PC-3 (cell line): ENCODE measurements around the gene AJM1. TPM values are rescaled to one million over a fixed set of nuclear protein-coding genes. Genes with fewer than 3 reads are reported as not detected.
"Not testable (repeated sequence)": the region's sequence is repeated elsewhere in the genome, so short reads cannot be mapped to it uniquely, and the experiment has no call there.

Source experiments
- ATAC-seq: fragments of 200-7000 bp; cut with Tn5 transposase; 2 replicates; pipeline ENCODE4 v1.9.1; 2020; ENCODE audit warnings: mild to moderate bottlenecking, moderate library complexity
- Bru-seq: library from RNA; stranded (reverse); fragments of 400-500 nt; gene quantifications from one replicate; lab custom pipeline; 2021; lab: Mats Ljungman, UMichigan
- BruChase-seq, 2 experiments: library from RNA; stranded (reverse); fragments of 400-500 nt; gene quantifications; one replicate each; lab custom pipeline; 2021; lab: Mats Ljungman, UMichigan
- BruUV-seq: library from RNA; stranded (reverse); fragments of 400-500 nt; replicated peaks from 2 replicates; lab custom pipeline; 2021; lab: Mats Ljungman, UMichigan
- CTCF ChIA-PET: fragments of 300-600 bp; sonication (Branson Sonifier 250); formaldehyde crosslinking; loops from one replicate; lab custom pipeline; 2022; ENCODE audit warnings: antibody characterized with exemption; lab: Charles Lee
- POLR2A ChIA-PET: fragments of 300-600 bp; sonication (Branson Sonifier 250); formaldehyde crosslinking; loops from one replicate; lab custom pipeline; 2022; ENCODE audit warnings: antibody characterized with exemption; ENCODE audit not compliant: unreplicated experiment; lab: Charles Lee
- DNase-seq: peaks from one replicate; pipeline ENCODE4 v3.0.0-alpha.2; 2015
- H2AFZ ChIP-seq: fragments of 300-600 bp; sonication (generic); 2 replicates; pipeline ENCODE4 v1.6.0; 2016; ENCODE audit warnings: antibody characterized with exemption, low read length
- H3F3A ChIP-seq: fragments of 300-600 bp; sonication (generic); one replicate; pipeline ENCODE4 v1.6.0; 2017; ENCODE audit warnings: antibody characterized with exemption, low read length, control low read depth, mild to moderate bottlenecking; ENCODE audit not compliant: unreplicated experiment
- H3K27ac ChIP-seq: fragments of 300-600 bp; sonication (generic); 2 replicates; pipeline ENCODE4 v1.5.1; 2016; ENCODE audit warnings: mild to moderate bottlenecking, low read length
- H3K27me3 ChIP-seq: fragments of 300-600 bp; sonication (generic); 2 replicates; pipeline ENCODE4 v1.6.1; 2016; ENCODE audit warnings: low read length, mixed read lengths
- H3K36me3 ChIP-seq: fragments of 300-600 bp; sonication (generic); 2 replicates; pipeline ENCODE4 v1.6.1; 2016; ENCODE audit warnings: low read depth, mixed run types, low read length, mixed read lengths
- H3K4me1 ChIP-seq: fragments of 300-600 bp; sonication (generic); 2 replicates; pipeline ENCODE4 v1.5.1; 2016; ENCODE audit warnings: low read length; ENCODE audit not compliant: insufficient read depth
- H3K4me2 ChIP-seq: fragments of 300-600 bp; sonication (generic); 2 replicates; pipeline ENCODE4 v1.6.0; 2016; ENCODE audit warnings: low read length
- H3K4me3 ChIP-seq: fragments of 300-600 bp; sonication (generic); 2 replicates; pipeline ENCODE4 v1.5.1; 2016; ENCODE audit warnings: mild to moderate bottlenecking, low read length, mixed read lengths
- H3K79me2 ChIP-seq: fragments of 300-600 bp; sonication (generic); 2 replicates; pipeline ENCODE4 v1.6.1; 2017; ENCODE audit warnings: low read length, mixed read lengths
- H3K9ac ChIP-seq: fragments of 300-600 bp; sonication (generic); 2 replicates; pipeline ENCODE4 v1.6.0; 2016; ENCODE audit warnings: mild to moderate bottlenecking, low read length
- H3K9me2 ChIP-seq: fragments of 300-600 bp; sonication (generic); replicated peaks from 2 replicates; pipeline ENCODE4 v1.6.1; 2016; ENCODE audit warnings: mixed run types, low read length, mixed read lengths
- H3K9me3 ChIP-seq: fragments of 300-600 bp; sonication (generic); 2 replicates; pipeline ENCODE4 v1.6.1; 2016; ENCODE audit warnings: low read length, mixed read lengths
- H4K20me1 ChIP-seq: fragments of 300-600 bp; sonication (generic); 2 replicates; pipeline ENCODE4 v1.6.1; 2016; ENCODE audit warnings: low read length, mixed read lengths
- CTCF ChIP-seq: fragments of 300-600 bp; sonication (generic); conservative IDR thresholded peaks from 2 replicates; pipeline ENCODE4 v1.5.1; 2017; ENCODE audit warnings: antibody characterized with exemption, low read depth, mild to moderate bottlenecking, low read length
- EZH2phosphoT487 ChIP-seq: fragments of 300-600 bp; sonication (generic); IDR thresholded peaks from 2 replicates; pipeline ENCODE4 v1.6.1; 2018; ENCODE audit warnings: mild to moderate bottlenecking, antibody characterized with exemption, low read length, borderline replicate concordance
- intact Hi-C: fragments of 100-400 bp; cut with micrococcal nuclease; formaldehyde crosslinking; loops from 2 replicates; pipeline ENCODE4 v1.9.0; 2023
- long read RNA-seq: library from polyadenylated mRNA; unstranded; transcript quantifications from one replicate; pipeline ENCODE4 v2.0.0, GENCODE V29; 2021; ENCODE audit not compliant: unreplicated experiment
- total RNA-seq: library from RNA; depleted of rRNA; stranded (reverse); fragments of >200 nt; gene quantifications from 2 replicates; pipeline ENCODE4 v1.2.3, GENCODE V29; 2014; rRNA removed

The AJM1 gene
- 1.4 and 2.6 TPM in 2 replicates for total RNA-seq
- percentile 38 among the genes with signal in this experiment for Bru-seq, nascent RNA
- percentile 47 among the genes with signal in this experiment for BruChase-seq, experiment 1, labeled RNA remaining after a 6-hour chase
- percentile 50 among the genes with signal in this experiment for BruChase-seq, experiment 2, labeled RNA remaining after a 2-hour chase
- long read RNA-seq, full-length matches to known transcripts: 4 of 4 reads
- long read RNA-seq, partial matches to known transcripts: 0 of 4 reads
- long read RNA-seq, other reads (novel, unspliced or antisense): 0 of 4 reads

GRCh38 chr9:136842380-136842948 is at the start of gene AJM1:
Gene AJM1 (plus strand): TSS chr9:136842478. CDS start chr9:136844415, 1,937 bp downstream.
- H3K27ac ChIP-seq, H3K9me3 ChIP-seq, POLR2A ChIA-PET, H3K27me3 ChIP-seq, H3F3A ChIP-seq, H3K9me2 ChIP-seq, H4K20me1 ChIP-seq, H3K4me1 ChIP-seq, H2AFZ ChIP-seq, H3K9ac ChIP-seq, H3K79me2 ChIP-seq, H3K36me3 ChIP-seq, BruUV-seq: not testable (repeated sequence)
- Histone ChIP-seq H3K4me2 (peak within 1 kb of the TSS; percentile 88), H3K4me3 (peak within 1 kb of the TSS; percentile 66)
- DNase-seq: peak; percentile 74
- ATAC-seq: peak; percentile 68
- CTCF ChIA-PET: interaction anchor here (1.0 to 1.6 kb wide), 3 partner anchors 42 to 72 kb away, joined by 3 read pairs; no protein-coding TSS in a partner anchor
- TF ChIP-seq CTCF: peak; percentile 66
- intact Hi-C loops: loop anchor here (10.0 kb wide), 1 partner anchor 152 kb away; the partner anchor contains the start of genes CLIC3 and PAXX

- peaks cover 2% of the 10 kb centered on the region; the same call in 1 of the 2 replicates for H3K36me3 ChIP-seq
- TF ChIP-seq CTCF (no peak), EZH2phosphoT487 (no peak)
- no peak overlapping the region for H2AFZ ChIP-seq
- no peak overlapping the region for H3K4me3 ChIP-seq
- H3K79me2 ChIP-seq: peaks cover 13% of the 10 kb centered on the region
- H3K9me2 ChIP-seq: no peaks in the 10 kb centered on the region
- no peaks in the 10 kb centered on the region for H3F3A ChIP-seq
- no peaks in the 10 kb centered on the region for H3K27me3 ChIP-seq
- peaks cover 22% of the 10 kb centered on the region for H3K4me1 ChIP-seq
- BruUV-seq: no TSS peak
- no peak for ATAC-seq
- no peak overlapping the region for H3K4me2 ChIP-seq
- H4K20me1 ChIP-seq: no peaks in the 10 kb centered on the region
- no peak for DNase-seq
- ChIA-PET POLR2A (no interaction called here), CTCF (no interaction called here)
- intact Hi-C loops: no loop called here
- no peak overlapping the region for H3K27ac ChIP-seq
- H3K9me3 ChIP-seq: no peaks in the 10 kb centered on the region
- no peak overlapping the region for H3K9ac ChIP-seq
Observed at GRCh38 chr9:136793086-136793946, 49.0 kb upstream of the AJM1 start.
